ENCODE data around the gene TMED8. TPM values are rescaled to one million over a fixed set of nuclear protein-coding genes. Genes with fewer than 3 reads are reported as not detected.

TMED8 gene
- total and polyA plus RNA-seq, 2 of the 13 experiments (the other 11 are each of a cell fraction or from before 2014, with no cell fraction given) = 6.0 to 11.7 TPM

DNA sequence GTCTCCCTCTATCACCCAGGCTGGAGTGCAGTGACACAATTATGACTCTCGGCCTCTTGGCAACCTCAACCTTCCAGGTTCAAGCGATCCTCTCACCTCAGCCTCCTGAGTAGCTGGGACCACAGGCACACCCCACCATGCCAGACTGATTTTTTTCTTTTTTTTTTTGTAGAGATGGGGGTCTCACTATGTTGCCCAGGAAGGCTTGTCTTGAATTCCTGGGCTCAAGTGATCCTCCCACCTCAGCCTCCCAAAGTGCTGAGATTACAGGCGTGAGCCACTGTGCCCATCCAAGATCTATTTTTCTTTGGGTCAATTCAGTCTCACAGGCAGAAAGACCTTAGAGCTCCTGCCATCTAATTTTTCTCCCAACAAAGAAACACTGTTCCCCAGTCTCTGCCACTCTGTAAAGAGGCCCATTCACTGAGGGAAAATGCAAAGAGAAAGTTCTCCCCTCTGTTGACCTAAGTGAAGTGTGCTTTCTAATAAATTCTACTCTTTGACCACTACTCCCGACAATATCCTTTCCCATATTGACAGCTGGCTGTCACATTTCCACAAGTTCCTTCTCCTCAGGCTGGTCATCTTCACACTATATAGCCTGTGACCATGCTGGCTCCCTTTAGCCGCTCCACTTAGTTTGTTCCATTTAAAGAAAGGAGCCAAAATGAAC is 23.3 kb downstream of the TMED8 start (continued):
- TF ChIP-seq, protein P1, sequence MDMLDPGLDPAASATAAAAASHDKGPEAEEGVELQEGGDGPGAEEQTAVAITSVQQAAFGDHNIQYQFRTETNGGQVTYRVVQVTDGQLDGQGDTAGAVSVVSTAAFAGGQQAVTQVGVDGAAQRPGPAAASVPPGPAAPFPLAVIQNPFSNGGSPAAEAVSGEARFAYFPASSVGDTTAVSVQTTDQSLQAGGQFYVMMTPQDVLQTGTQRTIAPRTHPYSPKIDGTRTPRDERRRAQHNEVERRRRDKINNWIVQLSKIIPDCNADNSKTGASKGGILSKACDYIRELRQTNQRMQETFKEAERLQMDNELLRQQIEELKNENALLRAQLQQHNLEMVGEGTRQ (IDR thresholded peaks at IDR 0.05; ENCODE audit: low read depth, low read length) = no peak
- TF ChIP-seq, protein P1 (CRISPR knock-in tag; IDR thresholded peaks at IDR 0.05; ENCODE audit: borderline replicate concordance) = no peak
- TF ChIP-seq TARDBP (CRISPR knock-in tag; IDR thresholded peaks at IDR 0.05) = 0 out of 2 replicates have a peak, but pooled peaks have one; percentile 36
- TF ChIP-seq MXI1 (IDR thresholded peaks at IDR 0.05; ENCODE audit: borderline replicate concordance, low read depth, low read length) = peak; percentile 31; the same call in 1 of the 3 replicates
- no peak for TF ChIP-seq ZNF34 (CRISPR knock-in tag; IDR thresholded peaks at IDR 0.05; ENCODE audit: borderline replicate concordance)
- TF ChIP-seq, protein P2, sequence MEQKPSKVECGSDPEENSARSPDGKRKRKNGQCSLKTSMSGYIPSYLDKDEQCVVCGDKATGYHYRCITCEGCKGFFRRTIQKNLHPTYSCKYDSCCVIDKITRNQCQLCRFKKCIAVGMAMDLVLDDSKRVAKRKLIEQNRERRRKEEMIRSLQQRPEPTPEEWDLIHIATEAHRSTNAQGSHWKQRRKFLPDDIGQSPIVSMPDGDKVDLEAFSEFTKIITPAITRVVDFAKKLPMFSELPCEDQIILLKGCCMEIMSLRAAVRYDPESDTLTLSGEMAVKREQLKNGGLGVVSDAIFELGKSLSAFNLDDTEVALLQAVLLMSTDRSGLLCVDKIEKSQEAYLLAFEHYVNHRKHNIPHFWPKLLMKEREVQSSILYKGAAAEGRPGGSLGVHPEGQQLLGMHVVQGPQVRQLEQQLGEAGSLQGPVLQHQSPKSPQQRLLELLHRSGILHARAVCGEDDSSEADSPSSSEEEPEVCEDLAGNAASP (CRISPR knock-in tag; IDR thresholded peaks at IDR 0.05; ENCODE audit: borderline replicate concordance) = peak; percentile 60; the same call in 1 of the 2 replicates
- peak; percentile 99 for TF ChIP-seq BCL6 (CRISPR knock-in tag; IDR thresholded peaks at IDR 0.05)
- TF ChIP-seq HMG20A (CRISPR knock-in tag; IDR thresholded peaks at IDR 0.05; ENCODE audit: borderline replicate concordance) = peak; percentile 57; the same call in 1 of the 2 replicates
- TF ChIP-seq, protein P3, sequence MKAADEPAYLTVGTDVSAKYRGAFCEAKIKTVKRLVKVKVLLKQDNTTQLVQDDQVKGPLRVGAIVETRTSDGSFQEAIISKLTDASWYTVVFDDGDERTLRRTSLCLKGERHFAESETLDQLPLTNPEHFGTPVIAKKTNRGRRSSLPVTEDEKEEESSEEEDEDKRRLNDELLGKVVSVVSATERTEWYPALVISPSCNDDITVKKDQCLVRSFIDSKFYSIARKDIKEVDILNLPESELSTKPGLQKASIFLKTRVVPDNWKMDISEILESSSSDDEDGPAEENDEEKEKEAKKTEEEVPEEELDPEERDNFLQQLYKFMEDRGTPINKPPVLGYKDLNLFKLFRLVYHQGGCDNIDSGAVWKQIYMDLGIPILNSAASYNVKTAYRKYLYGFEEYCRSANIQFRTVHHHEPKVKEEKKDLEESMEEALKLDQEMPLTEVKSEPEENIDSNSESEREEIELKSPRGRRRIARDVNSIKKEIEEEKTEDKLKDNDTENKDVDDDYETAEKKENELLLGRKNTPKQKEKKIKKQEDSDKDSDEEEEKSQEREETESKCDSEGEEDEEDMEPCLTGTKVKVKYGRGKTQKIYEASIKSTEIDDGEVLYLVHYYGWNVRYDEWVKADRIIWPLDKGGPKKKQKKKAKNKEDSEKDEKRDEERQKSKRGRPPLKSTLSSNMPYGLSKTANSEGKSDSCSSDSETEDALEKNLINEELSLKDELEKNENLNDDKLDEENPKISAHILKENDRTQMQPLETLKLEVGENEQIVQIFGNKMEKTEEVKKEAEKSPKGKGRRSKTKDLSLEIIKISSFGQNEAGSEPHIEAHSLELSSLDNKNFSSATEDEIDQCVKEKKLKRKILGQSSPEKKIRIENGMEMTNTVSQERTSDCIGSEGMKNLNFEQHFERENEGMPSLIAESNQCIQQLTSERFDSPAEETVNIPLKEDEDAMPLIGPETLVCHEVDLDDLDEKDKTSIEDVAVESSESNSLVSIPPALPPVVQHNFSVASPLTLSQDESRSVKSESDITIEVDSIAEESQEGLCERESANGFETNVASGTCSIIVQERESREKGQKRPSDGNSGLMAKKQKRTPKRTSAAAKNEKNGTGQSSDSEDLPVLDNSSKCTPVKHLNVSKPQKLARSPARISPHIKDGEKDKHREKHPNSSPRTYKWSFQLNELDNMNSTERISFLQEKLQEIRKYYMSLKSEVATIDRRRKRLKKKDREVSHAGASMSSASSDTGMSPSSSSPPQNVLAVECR (CRISPR knock-in tag; IDR thresholded peaks at IDR 0.05; ENCODE audit: borderline replicate concordance) = peak; percentile 21; the same call in 1 of the 2 replicates
- TF ChIP-seq, protein P4, sequence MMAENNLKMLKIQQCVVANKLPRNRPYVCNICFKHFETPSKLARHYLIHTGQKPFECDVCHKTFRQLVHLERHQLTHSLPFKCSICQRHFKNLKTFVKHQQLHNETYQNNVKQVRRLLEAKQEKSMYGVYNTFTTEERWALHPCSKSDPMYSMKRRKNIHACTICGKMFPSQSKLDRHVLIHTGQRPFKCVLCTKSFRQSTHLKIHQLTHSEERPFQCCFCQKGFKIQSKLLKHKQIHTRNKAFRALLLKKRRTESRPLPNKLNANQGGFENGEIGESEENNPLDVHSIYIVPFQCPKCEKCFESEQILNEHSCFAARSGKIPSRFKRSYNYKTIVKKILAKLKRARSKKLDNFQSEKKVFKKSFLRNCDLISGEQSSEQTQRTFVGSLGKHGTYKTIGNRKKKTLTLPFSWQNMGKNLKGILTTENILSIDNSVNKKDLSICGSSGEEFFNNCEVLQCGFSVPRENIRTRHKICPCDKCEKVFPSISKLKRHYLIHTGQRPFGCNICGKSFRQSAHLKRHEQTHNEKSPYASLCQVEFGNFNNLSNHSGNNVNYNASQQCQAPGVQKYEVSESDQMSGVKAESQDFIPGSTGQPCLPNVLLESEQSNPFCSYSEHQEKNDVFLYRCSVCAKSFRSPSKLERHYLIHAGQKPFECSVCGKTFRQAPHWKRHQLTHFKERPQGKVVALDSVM (CRISPR knock-in tag; IDR thresholded peaks at IDR 0.05) = peak; percentile 84
- peak; percentile 62 for TF ChIP-seq NCOA2 (CRISPR knock-in tag; IDR thresholded peaks at IDR 0.05)
- TF ChIP-seq, protein P5, sequence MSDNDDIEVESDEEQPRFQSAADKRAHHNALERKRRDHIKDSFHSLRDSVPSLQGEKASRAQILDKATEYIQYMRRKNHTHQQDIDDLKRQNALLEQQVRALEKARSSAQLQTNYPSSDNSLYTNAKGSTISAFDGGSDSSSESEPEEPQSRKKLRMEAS (IDR thresholded peaks at IDR 0.05) = peak; percentile 35; the same call in 1 of the 2 replicates
- TF ChIP-seq, protein P6, sequence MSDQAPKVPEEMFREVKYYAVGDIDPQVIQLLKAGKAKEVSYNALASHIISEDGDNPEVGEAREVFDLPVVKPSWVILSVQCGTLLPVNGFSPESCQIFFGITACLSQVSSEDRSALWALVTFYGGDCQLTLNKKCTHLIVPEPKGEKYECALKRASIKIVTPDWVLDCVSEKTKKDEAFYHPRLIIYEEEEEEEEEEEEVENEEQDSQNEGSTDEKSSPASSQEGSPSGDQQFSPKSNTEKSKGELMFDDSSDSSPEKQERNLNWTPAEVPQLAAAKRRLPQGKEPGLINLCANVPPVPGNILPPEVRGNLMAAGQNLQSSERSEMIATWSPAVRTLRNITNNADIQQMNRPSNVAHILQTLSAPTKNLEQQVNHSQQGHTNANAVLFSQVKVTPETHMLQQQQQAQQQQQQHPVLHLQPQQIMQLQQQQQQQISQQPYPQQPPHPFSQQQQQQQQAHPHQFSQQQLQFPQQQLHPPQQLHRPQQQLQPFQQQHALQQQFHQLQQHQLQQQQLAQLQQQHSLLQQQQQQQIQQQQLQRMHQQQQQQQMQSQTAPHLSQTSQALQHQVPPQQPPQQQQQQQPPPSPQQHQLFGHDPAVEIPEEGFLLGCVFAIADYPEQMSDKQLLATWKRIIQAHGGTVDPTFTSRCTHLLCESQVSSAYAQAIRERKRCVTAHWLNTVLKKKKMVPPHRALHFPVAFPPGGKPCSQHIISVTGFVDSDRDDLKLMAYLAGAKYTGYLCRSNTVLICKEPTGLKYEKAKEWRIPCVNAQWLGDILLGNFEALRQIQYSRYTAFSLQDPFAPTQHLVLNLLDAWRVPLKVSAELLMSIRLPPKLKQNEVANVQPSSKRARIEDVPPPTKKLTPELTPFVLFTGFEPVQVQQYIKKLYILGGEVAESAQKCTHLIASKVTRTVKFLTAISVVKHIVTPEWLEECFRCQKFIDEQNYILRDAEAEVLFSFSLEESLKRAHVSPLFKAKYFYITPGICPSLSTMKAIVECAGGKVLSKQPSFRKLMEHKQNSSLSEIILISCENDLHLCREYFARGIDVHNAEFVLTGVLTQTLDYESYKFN (CRISPR knock-in tag; conservative IDR thresholded peaks at IDR 0.05) = peak; percentile 33; the same call in 1 of the 2 replicates
